Cerebellar nuclear complex (tissue), 1 donor: ENCODE results near the gene TOLLIP.
A peak's percentile ranks its signal among the peaks of the same experiment; 100 is the strongest.
"Not testable (repeated sequence)": the region's sequence is repeated elsewhere in the genome, so short reads cannot be mapped to it uniquely, and the experiment has no call there.

Source experiments
- DNase-seq, 2 experiments: peaks; one replicate each; lab custom pipeline; 2025; lab: John Stamatoyannopoulos, UW

The TOLLIP gene

GRCh38 chr11:1263010-1263409 lies 46.4 kb downstream of the TOLLIP start:
- no peak for DNase-seq

DNA sequence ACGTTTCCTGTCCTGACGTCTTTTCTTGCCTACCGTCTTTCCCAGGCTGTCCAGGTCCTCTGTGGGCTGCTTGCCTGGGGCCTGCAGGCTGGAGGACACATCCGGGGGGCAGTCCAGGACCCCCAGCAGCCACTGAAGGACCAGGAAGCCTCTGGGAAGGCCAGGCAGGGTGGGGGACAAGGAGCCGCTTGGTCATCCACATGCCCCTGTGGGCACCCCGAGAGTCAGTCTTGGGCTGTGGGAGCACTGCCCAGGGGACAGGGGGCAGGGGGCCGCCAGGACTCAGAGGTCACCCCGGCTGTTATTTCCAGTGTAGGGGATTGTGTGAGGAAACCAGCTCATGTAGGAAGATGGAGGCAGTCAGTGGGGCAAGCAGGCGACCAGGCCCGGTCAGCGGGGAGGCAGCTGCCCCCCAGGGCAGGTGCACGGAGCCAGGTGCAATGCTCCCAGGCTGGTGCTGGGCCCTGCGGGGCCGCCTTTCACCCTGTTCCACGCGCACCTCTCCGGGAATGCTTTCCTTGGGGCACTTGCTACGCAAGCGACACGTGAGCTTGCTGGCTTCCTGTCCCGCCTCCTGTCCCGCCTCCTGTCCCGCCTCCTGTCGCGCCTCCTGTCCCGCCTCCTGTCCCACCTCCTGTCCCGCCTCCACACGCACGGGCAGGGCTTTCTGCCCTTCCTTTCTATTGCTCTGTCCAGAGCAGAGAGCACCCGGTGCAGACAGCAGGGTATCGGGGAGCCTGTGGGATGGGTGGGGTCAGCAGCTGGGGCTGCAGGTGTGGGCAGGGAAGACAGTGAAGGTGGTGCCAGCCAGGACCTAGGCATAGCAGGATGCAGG lies 47.0 kb downstream of the TOLLIP start:
- peak; percentile 14 to 88 for DNase-seq

- no peak for DNase-seq
Observed at GRCh38 chr11:1261241-1262071, 48.0 kb downstream of the TOLLIP start.

GRCh38 chr11:1260620-1261019 lies 48.8 kb downstream of the TOLLIP start:
- no peak for DNase-seq

DNA sequence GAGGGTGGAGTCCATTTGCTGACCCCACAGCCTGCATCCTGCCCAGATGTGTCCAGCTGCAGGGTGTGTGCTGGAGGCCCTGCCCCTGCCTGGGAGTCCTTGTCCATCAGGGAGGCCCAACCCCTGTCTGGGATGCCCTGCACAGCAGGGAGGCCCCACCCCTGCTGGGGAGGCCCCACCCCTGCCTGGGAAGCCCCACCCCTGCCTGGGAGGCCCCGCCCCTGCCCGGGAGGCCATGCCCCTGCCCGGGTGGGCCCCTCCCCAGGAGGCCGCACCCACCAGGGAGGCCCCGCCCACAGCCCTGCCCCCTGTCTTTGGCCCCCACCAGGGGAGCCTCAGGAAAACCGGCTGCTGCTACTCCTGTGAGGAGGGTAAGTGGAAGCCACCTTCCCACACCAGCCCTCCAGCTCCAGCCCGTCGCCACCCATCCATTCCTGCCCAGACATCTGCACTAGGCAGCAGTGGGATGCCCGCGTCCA lies 49.4 kb downstream of the TOLLIP start:
- no peak for DNase-seq

GRCh38 chr11:1259561-1259960 lies 49.9 kb downstream of the TOLLIP start:
- no peak for DNase-seq

GRCh38 chr11:1259076-1259461 lies 50.4 kb downstream of the TOLLIP start:
- DNase-seq, result no peak

DNA sequence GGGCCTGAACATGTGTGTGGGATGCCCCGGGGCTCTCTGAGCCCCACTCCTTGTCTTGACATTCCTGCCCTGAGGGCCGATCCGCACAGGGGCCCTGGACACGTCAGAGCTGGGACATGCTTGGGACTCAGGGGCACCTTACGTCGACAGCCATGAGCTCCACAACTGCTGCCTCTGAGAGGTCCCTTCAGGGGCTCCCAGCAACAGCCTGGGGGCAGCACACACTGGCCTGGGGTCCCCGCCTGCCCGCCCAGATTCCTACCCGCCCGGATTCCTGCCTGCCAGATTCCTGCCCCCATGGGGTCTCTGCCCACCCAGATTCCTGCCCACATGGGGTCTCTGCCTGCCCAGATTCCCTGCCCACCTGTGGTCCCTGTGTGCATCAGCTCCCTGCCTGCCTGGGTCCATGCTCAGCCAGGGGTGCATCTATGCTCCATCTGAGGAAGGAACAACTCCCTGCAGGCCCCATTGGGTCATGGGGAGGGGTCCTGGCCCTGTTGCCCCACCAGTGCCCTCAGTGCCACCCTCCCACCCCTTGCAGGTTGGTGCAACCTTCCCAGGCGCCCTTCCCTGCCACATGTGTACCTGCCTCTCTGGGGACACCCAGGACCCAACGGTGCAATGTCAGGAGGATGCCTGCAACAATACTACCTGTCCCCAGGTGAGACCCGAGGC lies 50.9 kb downstream of the TOLLIP start:
- no peak for DNase-seq

DNA sequence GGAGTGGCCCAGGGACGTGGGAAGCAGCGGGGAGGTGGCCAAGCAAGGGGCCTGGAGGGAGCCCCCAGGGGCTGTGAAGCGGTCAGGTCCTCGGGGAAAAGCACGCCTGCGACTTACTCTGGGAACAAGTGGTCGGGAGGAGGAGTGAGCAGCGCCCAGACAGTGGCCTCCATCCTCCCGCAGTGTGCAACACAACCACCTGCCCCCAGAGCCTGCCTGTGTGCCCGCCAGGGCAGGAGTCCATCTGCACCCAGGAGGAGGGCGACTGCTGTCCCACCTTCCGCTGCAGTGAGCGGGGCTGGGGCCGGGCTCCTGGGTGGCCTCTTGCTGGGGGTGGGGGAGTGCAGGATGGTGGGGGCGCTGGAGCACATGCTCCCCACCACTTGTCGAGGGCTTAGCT lies 51.5 kb downstream of the TOLLIP start:
- DNase-seq, result no peak

DNA sequence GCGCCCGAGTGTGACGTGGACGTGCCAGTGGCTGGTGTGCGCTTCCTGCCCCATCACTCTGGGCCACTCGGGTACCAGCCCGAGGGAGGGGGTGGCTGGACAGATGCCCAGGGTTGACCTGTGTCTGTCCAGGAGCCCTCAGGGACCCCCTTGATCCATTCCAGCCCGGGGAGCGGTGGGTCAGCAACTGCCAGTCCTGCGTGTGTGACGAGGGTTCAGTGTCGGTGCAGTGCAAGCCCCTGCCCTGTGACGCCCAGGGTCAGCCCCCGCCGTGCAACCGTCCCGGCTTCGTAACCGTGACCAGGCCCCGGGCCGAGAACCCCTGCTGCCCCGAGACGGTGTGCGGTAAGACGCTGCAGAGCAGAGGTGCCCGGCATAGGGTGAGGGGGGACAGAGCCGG lies 52.1 kb downstream of the TOLLIP start:
- no peak for DNase-seq

- DNase-seq, result no peak
Observed at GRCh38 chr11:1256257-1257045, 53.0 kb downstream of the TOLLIP start.

DNA sequence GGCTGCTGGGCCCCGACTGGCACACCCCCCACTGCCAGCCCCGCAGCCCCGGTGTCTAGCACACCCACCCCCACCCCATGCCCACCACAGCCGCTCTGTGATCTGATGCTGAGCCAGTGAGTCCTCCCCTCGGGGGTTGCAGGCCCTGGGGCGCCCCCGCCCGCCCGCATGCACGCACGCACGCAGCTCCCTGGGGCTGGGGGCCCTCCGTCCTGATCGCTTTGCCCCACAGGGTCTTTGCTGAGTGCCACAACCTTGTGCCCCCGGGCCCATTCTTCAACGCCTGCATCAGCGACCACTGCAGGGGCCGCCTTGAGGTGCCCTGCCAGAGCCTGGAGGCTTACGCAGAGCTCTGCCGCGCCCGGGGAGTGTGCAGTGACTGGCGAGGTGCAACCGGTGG lies 54.3 kb downstream of the TOLLIP start:
- DNase-seq, result no peak

DNA sequence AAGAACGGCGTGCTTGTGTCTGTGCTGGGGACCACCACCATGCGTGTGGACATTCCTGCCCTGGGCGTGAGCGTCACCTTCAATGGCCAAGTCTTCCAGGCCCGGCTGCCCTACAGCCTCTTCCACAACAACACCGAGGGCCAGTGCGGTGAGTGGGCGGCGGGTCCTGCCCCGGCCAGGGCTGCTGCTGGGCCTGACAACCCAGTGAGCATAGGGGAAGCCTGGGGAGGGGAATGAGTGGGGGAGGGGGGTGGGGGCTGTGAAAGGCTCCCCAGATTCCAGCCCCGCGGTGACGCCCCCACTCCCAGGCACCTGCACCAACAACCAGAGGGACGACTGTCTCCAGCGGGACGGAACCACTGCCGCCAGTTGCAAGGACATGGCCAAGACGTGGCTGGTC lies 54.7 kb downstream of the TOLLIP start:
- DNase-seq, result no peak

- DNase-seq, result no peak
Observed at GRCh38 chr11:1254086-1254648, 55.3 kb downstream of the TOLLIP start.

DNA sequence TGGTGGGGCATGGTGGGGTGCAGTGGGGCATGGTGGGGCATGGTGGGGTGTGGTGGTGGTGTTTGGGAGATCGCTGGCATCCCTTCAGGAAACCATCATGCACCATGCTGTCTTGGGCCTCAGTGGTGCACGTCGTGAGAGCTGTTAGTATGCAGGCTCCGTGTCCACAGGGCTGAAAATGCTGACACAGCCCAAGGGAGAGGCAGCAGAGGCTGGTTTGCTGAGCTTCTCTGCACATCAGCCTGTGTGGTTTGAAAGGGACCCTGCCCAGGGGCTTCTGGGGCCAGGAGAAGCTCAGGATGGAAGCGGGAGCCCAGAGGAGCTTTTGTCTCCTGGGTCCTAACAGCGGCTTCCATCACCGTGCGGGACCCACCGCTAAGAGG lies 56.3 kb downstream of the TOLLIP start:
- no peak for DNase-seq

DNA sequence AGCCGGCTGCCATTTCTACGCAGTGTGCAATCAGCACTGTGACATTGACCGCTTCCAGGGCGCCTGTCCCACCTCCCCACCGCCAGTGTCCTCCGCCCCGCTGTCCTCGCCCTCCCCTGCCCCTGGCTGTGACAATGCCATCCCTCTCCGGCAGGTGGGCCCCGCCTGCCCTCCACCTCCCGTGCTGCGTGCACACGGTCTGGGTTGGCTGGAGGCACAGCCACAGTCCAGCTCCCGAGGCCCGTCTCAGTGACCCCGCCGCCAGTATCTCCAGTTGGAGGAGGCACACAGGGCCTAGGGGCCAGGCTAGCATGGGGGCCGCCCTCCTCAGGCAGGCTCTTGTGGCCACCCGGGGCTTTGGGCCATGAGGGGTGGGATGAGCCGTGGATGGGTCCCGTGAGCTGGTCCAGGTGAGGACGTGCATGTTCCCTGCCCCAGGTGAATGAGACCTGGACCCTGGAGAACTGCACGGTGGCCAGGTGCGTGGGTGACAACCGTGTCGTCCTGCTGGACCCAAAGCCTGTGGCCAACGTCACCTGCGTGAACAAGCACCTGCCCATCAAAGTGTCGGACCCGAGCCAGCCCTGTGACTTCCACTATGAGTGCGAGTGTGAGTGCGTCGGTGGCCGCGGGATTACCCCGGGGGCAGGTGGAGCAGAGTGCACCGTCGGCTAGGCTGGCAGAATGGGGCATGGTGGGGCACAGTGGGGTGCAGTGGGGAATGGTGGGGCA lies 56.9 kb downstream of the TOLLIP start:
- DNase-seq, result no peak

GRCh38 chr11:1251236-1251770 lies 58.1 kb downstream of the TOLLIP start:
- no peak for DNase-seq

DNA sequence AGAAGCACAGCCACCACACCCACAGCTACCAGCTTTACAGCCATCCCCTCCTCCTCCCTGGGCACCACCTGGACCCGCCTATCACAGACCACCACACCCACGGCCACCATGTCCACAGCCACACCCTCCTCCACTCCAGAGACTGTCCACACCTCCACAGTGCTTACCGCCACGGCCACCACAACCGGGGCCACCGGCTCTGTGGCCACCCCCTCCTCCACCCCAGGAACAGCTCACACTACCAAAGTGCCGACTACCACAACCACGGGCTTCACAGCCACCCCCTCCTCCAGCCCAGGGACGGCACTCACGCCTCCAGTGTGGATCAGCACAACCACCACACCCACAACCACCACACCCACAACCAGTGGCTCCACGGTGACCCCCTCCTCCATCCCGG lies 59.0 kb downstream of the TOLLIP start:
- not testable (repeated sequence) for DNase-seq

GRCh38 chr11:1248951-1249350 lies 60.5 kb downstream of the TOLLIP start:
- DNase-seq, result not testable (repeated sequence)

GRCh38 chr11:1247026-1247425 lies 62.4 kb downstream of the TOLLIP start:
- not testable (repeated sequence) for DNase-seq
